Cardiac muscle cell (in vitro differentiated cells and primary cell): Measurements from ENCODE around the gene KRTAP10-6. TPM values are rescaled to one million over a fixed set of nuclear protein-coding genes. Genes with fewer than 3 reads are reported as not detected.
"Not testable (repeated sequence)": the region's sequence is repeated elsewhere in the genome, so short reads cannot be mapped to it uniquely, and the experiment has no call there.

Experiments used
- DNase-seq, 2 donors: peaks; one replicate each; pipeline versions ENCODE4 v3.0.0 to v3.0.0-alpha.2; 2010 to 2017; ENCODE audit warnings: low read depth in 1 of 2, low spot score in 1 of 2
- H3K27ac ChIP-seq: fragments of 200-600 bp; sonication (generic); 2 replicates; pipeline ENCODE4 v1.5.1; 2016
- H3K27me3 ChIP-seq: fragments of 200-600 bp; sonication (generic); 2 replicates; pipeline ENCODE4 v1.6.0; 2016; ENCODE audit warnings: control low read depth
- H3K36me3 ChIP-seq: fragments of 200-600 bp; sonication (generic); 2 replicates; pipeline ENCODE4 v1.5.1; 2016; ENCODE audit warnings: control low read depth
- H3K4me1 ChIP-seq: fragments of 200-600 bp; sonication (generic); 2 replicates; pipeline ENCODE4 v1.8.1; 2017; ENCODE audit warnings: low read depth, mild to moderate bottlenecking, mixed run types
- H3K4me3 ChIP-seq: fragments of 200-600 bp; sonication (generic); 2 replicates; pipeline ENCODE4 v1.5.1; 2016; ENCODE audit warnings: mild to moderate bottlenecking
- H3K9me3 ChIP-seq: fragments of 200-600 bp; sonication (generic); 2 replicates; pipeline ENCODE4 v1.5.1; 2017; ENCODE audit warnings: low read depth, mild to moderate bottlenecking, control low read depth
- polyA plus RNA-seq: library from polyadenylated mRNA; unstranded; fragments of >200 nt; fragmentation: Nextera tagmentation; extraction: Ambion mirVana; gene quantifications from 2 replicates; pipeline ENCODE4 v1.2.1, GENCODE V29; 2016
- total RNA-seq: library from RNA; depleted of rRNA; stranded (reverse); fragments of >200 nt; gene quantifications from 2 replicates; pipeline ENCODE4 v1.2.3, GENCODE V29; 2016
- TF ChIP-seq, protein P1 (sequence below): IDR thresholded peaks from 2 replicates; pipeline ENCODE4 v1.5.1; 2012; ENCODE audit warnings: low read depth, mild to moderate bottlenecking, low read length

The KRTAP10-6 gene
- total and polyA plus RNA-seq, 2 experiments from 2014 or later = 0.29 TPM; not detected in 1

DNA sequence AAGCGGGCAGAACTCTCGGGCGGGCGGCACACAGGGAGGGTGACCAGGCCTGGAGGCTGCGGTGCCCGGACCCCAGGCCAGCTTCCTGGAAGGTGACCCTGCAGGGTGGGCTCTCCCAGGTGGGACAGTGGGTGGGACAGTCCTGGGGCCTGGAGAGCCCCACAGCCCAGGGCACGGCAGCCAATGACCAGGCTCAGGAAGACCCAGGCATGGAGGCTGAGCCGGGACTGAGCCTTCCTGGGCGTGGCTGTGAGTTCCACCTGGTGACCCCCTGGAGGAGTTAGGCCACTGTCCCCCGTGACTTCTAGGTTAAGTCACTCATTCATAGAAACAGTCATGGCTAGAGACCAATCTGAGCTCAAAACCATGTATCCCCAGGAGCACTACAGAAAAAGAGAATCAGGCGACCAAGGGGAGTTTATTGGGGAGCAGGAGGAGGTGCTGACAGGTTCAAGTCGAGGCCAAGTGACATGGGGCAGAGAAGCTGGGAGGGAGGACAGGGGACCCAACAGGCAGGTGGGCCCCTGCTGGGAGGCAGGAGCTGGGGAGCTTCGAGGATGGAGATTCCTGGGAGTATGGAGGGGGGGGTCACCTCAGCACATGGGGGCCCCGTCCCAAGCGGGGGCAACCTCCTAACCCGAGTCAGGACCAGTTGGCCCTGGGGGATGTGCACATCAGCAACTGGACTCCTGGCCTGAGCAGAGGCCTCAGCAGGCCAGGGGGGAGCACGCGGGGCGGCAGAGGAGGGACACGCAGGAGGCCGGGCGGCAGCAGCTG is 13.1 kb downstream of the KRTAP10-6 start:
- DNase-seq = no peak
- Histone ChIP-seq H3K27me3 (no peaks in the 10 kb centered on the region), H3K4me3 (no peak overlapping the region), H3K4me1 (peaks cover 13% of the 10 kb centered on the region), H3K27ac (no peak overlapping the region), H3K36me3 (no peaks in the 10 kb centered on the region), H3K9me3 (no peaks in the 10 kb centered on the region)
- TF ChIP-seq, protein P1, sequence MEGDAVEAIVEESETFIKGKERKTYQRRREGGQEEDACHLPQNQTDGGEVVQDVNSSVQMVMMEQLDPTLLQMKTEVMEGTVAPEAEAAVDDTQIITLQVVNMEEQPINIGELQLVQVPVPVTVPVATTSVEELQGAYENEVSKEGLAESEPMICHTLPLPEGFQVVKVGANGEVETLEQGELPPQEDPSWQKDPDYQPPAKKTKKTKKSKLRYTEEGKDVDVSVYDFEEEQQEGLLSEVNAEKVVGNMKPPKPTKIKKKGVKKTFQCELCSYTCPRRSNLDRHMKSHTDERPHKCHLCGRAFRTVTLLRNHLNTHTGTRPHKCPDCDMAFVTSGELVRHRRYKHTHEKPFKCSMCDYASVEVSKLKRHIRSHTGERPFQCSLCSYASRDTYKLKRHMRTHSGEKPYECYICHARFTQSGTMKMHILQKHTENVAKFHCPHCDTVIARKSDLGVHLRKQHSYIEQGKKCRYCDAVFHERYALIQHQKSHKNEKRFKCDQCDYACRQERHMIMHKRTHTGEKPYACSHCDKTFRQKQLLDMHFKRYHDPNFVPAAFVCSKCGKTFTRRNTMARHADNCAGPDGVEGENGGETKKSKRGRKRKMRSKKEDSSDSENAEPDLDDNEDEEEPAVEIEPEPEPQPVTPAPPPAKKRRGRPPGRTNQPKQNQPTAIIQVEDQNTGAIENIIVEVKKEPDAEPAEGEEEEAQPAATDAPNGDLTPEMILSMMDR = no peak

- TF ChIP-seq, protein P1 = no peak
- H3K4me1 ChIP-seq = peaks cover 5% of the 10 kb centered on the region
- DNase-seq = no peak
- no peaks in the 10 kb centered on the region for H3K27me3 ChIP-seq
- no peaks in the 10 kb centered on the region for H3K9me3 ChIP-seq
- H3K36me3 ChIP-seq = no peaks in the 10 kb centered on the region
- H3K4me3 ChIP-seq = no peak overlapping the region
- no peak overlapping the region for H3K27ac ChIP-seq
These were observed 13.8 kb downstream of the KRTAP10-6 start for GRCh38 chr21:44578371-44579055.

- H3K4me1 ChIP-seq = no peaks in the 10 kb centered on the region
- H3K36me3 ChIP-seq = no peaks in the 10 kb centered on the region
- no peak for DNase-seq
- H3K9me3 ChIP-seq = no peaks in the 10 kb centered on the region
- H3K4me3 ChIP-seq = no peak overlapping the region
- no peak overlapping the region for H3K27ac ChIP-seq
- H3K27me3 ChIP-seq = no peaks in the 10 kb centered on the region
- TF ChIP-seq, protein P1 = no peak
These were observed 16.3 kb downstream of the KRTAP10-6 start for GRCh38 chr21:44576025-44576420.

- no peaks in the 10 kb centered on the region for H3K4me1 ChIP-seq
- H3K27ac ChIP-seq = no peak overlapping the region
- TF ChIP-seq, protein P1 = no peak
- H3K9me3 ChIP-seq = no peaks in the 10 kb centered on the region
- no peak overlapping the region for H3K4me3 ChIP-seq
- no peak for DNase-seq
- no peaks in the 10 kb centered on the region for H3K27me3 ChIP-seq
- no peaks in the 10 kb centered on the region for H3K36me3 ChIP-seq
These were observed 16.8 kb downstream of the KRTAP10-6 start for GRCh38 chr21:44575307-44576024.

GRCh38 chr21:44574457-44575306 is 17.6 kb downstream of the KRTAP10-6 start:
- DNase-seq = no peak
- Histone ChIP-seq H3K4me3 (no peak overlapping the region), H3K27ac (no peak overlapping the region), H3K9me3 (no peaks in the 10 kb centered on the region), H3K27me3 (no peaks in the 10 kb centered on the region), H3K4me1 (no peaks in the 10 kb centered on the region), H3K36me3 (no peaks in the 10 kb centered on the region)
- TF ChIP-seq, protein P1 = no peak

DNA sequence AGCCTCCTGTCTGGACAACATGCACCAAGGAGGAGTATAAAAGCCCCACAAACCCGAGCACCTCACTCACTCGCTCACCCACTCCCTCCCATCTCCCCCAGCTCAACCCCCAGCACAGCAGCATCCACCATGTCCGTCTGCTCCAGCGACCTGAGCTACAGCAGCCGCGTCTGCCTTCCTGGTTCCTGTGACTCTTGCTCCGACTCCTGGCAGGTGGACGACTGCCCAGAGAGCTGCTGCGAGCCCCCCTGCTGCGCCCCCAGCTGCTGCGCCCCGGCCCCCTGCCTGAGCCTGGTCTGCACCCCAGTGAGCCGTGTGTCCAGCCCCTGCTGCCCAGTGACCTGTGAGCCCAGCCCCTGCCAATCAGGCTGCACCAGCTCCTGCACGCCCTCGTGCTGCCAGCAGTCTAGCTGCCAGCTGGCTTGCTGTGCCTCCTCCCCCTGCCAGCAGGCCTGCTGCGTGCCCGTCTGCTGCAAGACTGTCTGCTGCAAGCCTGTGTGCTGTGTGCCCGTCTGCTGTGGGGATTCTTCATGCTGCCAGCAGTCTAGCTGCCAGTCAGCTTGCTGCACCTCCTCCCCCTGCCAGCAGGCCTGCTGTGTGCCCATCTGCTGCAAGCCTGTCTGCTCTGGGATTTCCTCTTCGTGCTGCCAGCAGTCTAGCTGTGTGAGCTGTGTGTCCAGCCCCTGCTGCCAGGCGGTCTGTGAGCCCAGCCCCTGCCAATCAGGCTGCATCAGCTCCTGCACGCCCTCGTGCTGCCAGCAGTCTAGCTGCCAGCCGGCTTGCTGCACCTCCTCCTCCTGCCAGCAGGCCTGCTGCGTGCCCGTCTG is 18.5 kb downstream of the KRTAP10-6 start, which contains the start of gene KRTAP10-4:
Gene KRTAP10-4, plus strand, starts transcription at position 100 of the 827 bp plus-strand sequence. Its CDS starts 30 bp downstream, at position 130.
- not testable (repeated sequence) for H3K36me3 ChIP-seq, H3K27ac ChIP-seq, H3K4me1 ChIP-seq, H3K27me3 ChIP-seq, DNase-seq, H3K9me3 ChIP-seq, H3K4me3 ChIP-seq
